Measurements from ENCODE around the gene GPRC5B. TPM values are rescaled to one million over a fixed set of nuclear protein-coding genes. Genes with fewer than 3 reads are reported as not detected.

GPRC5B gene
- total RNA-seq, 1 donor from 2014 or later, result 0.46 TPM

DNA sequence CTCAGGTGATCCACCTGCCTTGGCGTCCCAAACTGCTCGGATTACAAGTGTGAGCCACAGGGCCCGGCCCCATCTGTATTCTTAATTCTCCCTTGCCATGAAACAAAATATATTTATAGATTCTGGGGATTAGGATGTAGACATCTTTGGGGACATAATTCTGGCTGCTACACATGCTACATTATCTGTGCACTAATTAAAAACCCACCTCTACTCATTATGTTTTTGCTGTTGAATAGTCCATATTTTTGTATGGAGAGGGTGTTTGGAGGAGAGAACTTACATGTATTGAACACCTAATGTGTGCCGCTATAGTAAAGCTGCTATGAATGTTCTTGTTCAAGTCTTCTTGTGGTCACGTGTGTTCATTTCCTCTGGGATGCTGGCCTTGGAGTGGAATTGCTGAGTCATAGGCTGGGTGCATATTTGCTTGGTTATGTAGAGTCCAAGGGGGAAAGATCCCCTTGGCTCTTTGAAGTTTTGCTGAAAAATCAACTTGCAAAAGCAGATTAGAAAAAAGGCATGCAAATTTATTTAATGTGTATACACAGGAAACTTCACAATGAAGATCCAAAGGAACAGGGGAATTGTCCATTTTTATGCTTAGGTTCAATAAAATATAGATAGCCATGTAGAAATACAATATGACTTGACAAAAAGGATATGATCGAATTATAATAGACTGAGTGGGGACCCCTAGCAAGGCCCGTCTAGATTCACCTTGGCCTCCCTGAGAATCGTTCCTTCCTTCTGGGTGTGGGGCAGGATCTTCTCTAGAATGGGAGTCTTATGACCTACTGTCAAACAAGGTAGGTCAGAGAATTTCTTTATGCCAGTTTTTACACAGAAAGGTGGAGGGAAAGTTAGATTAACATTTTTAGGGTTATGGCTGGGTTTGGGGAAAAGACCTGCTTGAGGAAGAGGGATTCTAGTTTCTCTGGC, 42.1 kb upstream of the GPRC5B start:
- H3K27me3 Mint-ChIP-seq (ENCODE audit: unreplicated experiment), result no peaks in the 10 kb centered on the region
- peak overlapping the region; percentile 9 for H3K27ac Mint-ChIP-seq (ENCODE audit: unreplicated experiment)
- H3K4me1 Mint-ChIP-seq (ENCODE audit: unreplicated experiment), result peaks cover 10% of the 10 kb centered on the region
- no peak overlapping the region for H3K4me3 Mint-ChIP-seq (ENCODE audit: unreplicated experiment)
- peak; percentile 30 for DNase-seq (ENCODE audit: extremely low spot score, unreplicated experiment)
- H3K36me3 Mint-ChIP-seq (ENCODE audit: unreplicated experiment), result no peaks in the 10 kb centered on the region
- no peaks in the 10 kb centered on the region for H3K9me3 Mint-ChIP-seq (ENCODE audit: unreplicated experiment)
- TF ChIP-seq, protein P1, sequence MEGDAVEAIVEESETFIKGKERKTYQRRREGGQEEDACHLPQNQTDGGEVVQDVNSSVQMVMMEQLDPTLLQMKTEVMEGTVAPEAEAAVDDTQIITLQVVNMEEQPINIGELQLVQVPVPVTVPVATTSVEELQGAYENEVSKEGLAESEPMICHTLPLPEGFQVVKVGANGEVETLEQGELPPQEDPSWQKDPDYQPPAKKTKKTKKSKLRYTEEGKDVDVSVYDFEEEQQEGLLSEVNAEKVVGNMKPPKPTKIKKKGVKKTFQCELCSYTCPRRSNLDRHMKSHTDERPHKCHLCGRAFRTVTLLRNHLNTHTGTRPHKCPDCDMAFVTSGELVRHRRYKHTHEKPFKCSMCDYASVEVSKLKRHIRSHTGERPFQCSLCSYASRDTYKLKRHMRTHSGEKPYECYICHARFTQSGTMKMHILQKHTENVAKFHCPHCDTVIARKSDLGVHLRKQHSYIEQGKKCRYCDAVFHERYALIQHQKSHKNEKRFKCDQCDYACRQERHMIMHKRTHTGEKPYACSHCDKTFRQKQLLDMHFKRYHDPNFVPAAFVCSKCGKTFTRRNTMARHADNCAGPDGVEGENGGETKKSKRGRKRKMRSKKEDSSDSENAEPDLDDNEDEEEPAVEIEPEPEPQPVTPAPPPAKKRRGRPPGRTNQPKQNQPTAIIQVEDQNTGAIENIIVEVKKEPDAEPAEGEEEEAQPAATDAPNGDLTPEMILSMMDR (IDR thresholded peaks at IDR 0.05), result no peak

DNA sequence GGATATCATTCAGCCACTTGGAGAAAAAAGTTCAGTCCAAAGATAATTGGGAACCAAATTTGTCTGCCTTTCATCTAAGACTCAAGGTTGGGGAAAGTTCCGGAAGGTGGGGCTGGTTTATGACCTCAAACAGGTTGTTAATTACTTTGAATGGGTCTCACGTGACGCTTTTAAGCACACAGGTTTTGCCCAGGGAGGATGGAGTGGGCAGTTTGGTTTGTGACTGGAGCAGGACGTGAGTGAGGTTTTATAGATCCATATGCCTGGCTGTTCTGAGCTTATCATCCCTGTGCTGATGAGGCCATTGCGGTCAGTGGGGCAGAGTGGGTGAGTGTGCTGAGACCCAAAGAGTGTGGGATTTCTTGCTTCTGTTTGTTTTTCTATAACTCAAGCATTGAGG, 38.7 kb upstream of the GPRC5B start:
- no peak overlapping the region for H3K27ac Mint-ChIP-seq (ENCODE audit: unreplicated experiment)
- H3K4me3 Mint-ChIP-seq (ENCODE audit: unreplicated experiment), result no peak overlapping the region
- no peaks in the 10 kb centered on the region for H3K27me3 Mint-ChIP-seq (ENCODE audit: unreplicated experiment)
- H3K9me3 Mint-ChIP-seq (ENCODE audit: unreplicated experiment), result no peaks in the 10 kb centered on the region
- TF ChIP-seq, protein P1 (IDR thresholded peaks at IDR 0.05), result no peak
- H3K36me3 Mint-ChIP-seq (ENCODE audit: unreplicated experiment), result no peaks in the 10 kb centered on the region
- H3K4me1 Mint-ChIP-seq (ENCODE audit: unreplicated experiment), result peaks cover 10% of the 10 kb centered on the region
- peak; percentile 57 for DNase-seq (ENCODE audit: extremely low spot score, unreplicated experiment)

DNA sequence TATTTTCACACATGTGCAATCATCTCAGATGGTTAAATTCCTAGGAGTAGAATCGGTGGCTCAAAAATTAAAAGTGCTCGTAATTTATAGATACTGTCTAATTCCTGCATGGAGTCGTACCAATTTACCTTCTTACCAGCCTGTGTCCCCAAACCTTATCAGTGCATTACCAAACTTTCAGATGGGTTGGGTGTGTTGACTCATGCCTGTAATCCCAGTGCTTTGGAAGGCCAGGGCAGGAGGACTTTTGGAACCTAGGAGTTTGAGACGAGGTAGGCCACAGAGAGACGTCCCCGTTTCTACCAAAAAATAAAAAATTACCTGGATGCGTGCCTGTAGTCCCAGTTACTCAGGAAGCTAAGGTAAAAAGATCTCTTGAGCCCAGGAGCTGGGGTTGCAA, 34.5 kb upstream of the GPRC5B start:
- H3K27ac Mint-ChIP-seq (ENCODE audit: unreplicated experiment), result no peak overlapping the region
- TF ChIP-seq, protein P1 (IDR thresholded peaks at IDR 0.05), result no peak
- H3K27me3 Mint-ChIP-seq (ENCODE audit: unreplicated experiment), result peaks cover 3% of the 10 kb centered on the region

DNA sequence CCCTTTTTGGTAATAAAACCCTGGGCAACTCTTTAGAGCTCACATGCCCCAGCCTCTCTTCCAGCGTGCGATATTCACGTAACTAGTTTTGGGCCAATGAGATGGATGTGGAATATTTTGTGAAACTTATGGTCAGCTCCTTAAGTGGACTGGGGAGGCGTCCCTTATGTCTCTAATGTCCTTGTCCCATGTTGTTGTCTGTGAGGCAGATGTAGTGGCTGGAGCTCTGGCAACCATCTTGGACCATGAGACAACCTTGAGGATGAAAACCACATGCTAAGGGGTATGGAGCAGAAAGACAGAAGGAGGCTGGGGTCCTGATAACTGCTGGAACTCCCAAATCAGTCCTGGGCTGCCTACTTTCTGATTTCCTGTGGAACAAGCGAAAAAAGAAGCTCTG, 31.4 kb upstream of the GPRC5B start:
- Mint-ChIP-seq H3K4me1 (ENCODE audit: unreplicated experiment) (no peaks in the 10 kb centered on the region), H3K27ac (ENCODE audit: unreplicated experiment) (no peak overlapping the region), H3K4me3 (ENCODE audit: unreplicated experiment) (no peak overlapping the region), H3K36me3 (ENCODE audit: unreplicated experiment) (no peaks in the 10 kb centered on the region), H3K9me3 (ENCODE audit: unreplicated experiment) (no peaks in the 10 kb centered on the region), H3K27me3 (ENCODE audit: unreplicated experiment) (peaks cover 3% of the 10 kb centered on the region)
- DNase-seq (ENCODE audit: extremely low spot score, unreplicated experiment), result peak; percentile 32
- TF ChIP-seq, protein P1 (IDR thresholded peaks at IDR 0.05), result no peak

More for the DNA sequence above, 34.5 kb upstream of the GPRC5B start:
- no peak overlapping the region for H3K4me3 Mint-ChIP-seq (ENCODE audit: unreplicated experiment)
- H3K36me3 Mint-ChIP-seq (ENCODE audit: unreplicated experiment), result no peaks in the 10 kb centered on the region
- DNase-seq (ENCODE audit: extremely low spot score, unreplicated experiment), result peak; percentile 38
- H3K9me3 Mint-ChIP-seq (ENCODE audit: unreplicated experiment), result no peaks in the 10 kb centered on the region
- H3K4me1 Mint-ChIP-seq (ENCODE audit: unreplicated experiment), result no peaks in the 10 kb centered on the region

DNA sequence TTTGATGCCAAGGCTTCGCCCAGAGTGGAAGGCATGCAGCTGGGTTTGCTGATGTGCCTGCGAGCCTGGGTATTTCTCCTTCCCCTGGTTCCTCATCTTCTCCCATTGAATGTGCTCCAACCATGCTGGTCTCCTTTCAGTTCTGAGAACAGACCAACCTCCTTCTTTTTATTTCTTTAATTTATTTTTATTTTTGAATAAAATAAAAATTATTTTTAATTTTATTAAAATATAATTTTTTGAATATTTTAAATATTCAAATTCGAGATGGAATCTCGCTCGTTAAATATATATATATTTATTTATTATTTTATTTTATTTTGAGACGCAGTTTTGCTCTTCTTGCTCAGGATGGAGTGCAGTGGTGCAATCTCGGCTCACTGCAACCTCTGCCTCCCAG, 30.2 kb upstream of the GPRC5B start:
- TF ChIP-seq, protein P1 (IDR thresholded peaks at IDR 0.05), result no peak
- H3K36me3 Mint-ChIP-seq (ENCODE audit: unreplicated experiment), result no peaks in the 10 kb centered on the region
- peak; percentile 13 for DNase-seq (ENCODE audit: extremely low spot score, unreplicated experiment)
- H3K27ac Mint-ChIP-seq (ENCODE audit: unreplicated experiment), result no peak overlapping the region
- H3K27me3 Mint-ChIP-seq (ENCODE audit: unreplicated experiment), result peaks cover 3% of the 10 kb centered on the region
- no peaks in the 10 kb centered on the region for H3K9me3 Mint-ChIP-seq (ENCODE audit: unreplicated experiment)
- no peaks in the 10 kb centered on the region for H3K4me1 Mint-ChIP-seq (ENCODE audit: unreplicated experiment)
- H3K4me3 Mint-ChIP-seq (ENCODE audit: unreplicated experiment), result no peak overlapping the region
